Keratinocyte (primary cell): ENCODE measurements around the gene ELMO3. TPM values are rescaled to one million over a fixed set of nuclear protein-coding genes. Genes with fewer than 3 reads are reported as not detected.

Experiments
- DNase-seq: peaks from one replicate; pipeline ENCODE4 v3.0.0-alpha.2; 2011; ENCODE audit warnings: low read depth, missing footprints, low spot score
- FAIRE-seq: peaks from 2 replicates; lab custom pipeline; 2011; peaks lifted over from hg19 to GRCh38; lab: Jason Lieb, UNC
- H2AFZ ChIP-seq: 2 replicates; pipeline ENCODE4 v1.6.0; 2012; ENCODE audit warnings: low read length, control low read depth, inconsistent platforms; ENCODE audit not compliant: control insufficient read depth
- H3K27ac ChIP-seq: 2 replicates; pipeline ENCODE4 v1.5.1; 2011; ENCODE audit warnings: low read length; ENCODE audit not compliant: control insufficient read depth, insufficient read depth
- H3K27me3 ChIP-seq: 3 replicates; pipeline ENCODE4 v1.6.0; 2011; ENCODE audit warnings: low read length; ENCODE audit not compliant: control insufficient read depth, insufficient read depth; ENCODE audit errors: extremely low read depth
- H3K36me3 ChIP-seq, 2 experiments: 2 replicates in 1 of 2; 3 replicates in 1 of 2; pipeline ENCODE4 v1.5.1; 2011; ENCODE audit warnings: low read length in 2 of 2, mild to moderate bottlenecking in 1 of 2; ENCODE audit not compliant: control insufficient read depth in 2 of 2, insufficient read depth in 2 of 2; ENCODE audit errors: extremely low read depth in 1 of 2
- H3K4me1 ChIP-seq: 3 replicates; pipeline ENCODE4 v1.5.1; 2011; ENCODE audit warnings: low read length; ENCODE audit not compliant: control insufficient read depth, insufficient read depth; ENCODE audit errors: extremely low read depth
- H3K4me2 ChIP-seq: 3 replicates; pipeline ENCODE4 v1.6.0; 2011; ENCODE audit warnings: low read depth, low read length; ENCODE audit not compliant: control insufficient read depth, insufficient read depth; ENCODE audit errors: extremely low read depth
- H3K4me3 ChIP-seq, 3 experiments: fragments of 200-600 bp in 1 of 3; sonication (generic) in 1 of 3; 2 replicates in 2 of 3; 3 replicates in 1 of 3; pipeline ENCODE4 v1.5.1; 2011 to 2016; ENCODE audit warnings: low read length in 3 of 3, mild to moderate bottlenecking in 3 of 3, control low read depth in 2 of 3, inconsistent platforms in 1 of 3, low read depth in 1 of 3, mixed read lengths in 1 of 3, mixed run types in 1 of 3, moderate library complexity in 1 of 3; ENCODE audit not compliant: control insufficient read depth in 2 of 3, insufficient read depth in 2 of 3; ENCODE audit errors: extremely low read depth in 1 of 3
- H3K79me2 ChIP-seq: 2 replicates; pipeline ENCODE4 v1.6.0; 2012; ENCODE audit warnings: low read length; ENCODE audit not compliant: control insufficient read depth, insufficient read depth
- H3K9ac ChIP-seq: 3 replicates; pipeline ENCODE4 v1.6.0; 2011; ENCODE audit warnings: low read length; ENCODE audit not compliant: control insufficient read depth, insufficient read depth; ENCODE audit errors: extremely low read depth
- H3K9me1 ChIP-seq: 3 replicates; pipeline ENCODE4 v1.6.0; 2011; ENCODE audit warnings: low read length; ENCODE audit not compliant: control insufficient read depth, insufficient read depth; ENCODE audit errors: extremely low read depth
- H3K9me3 ChIP-seq: 2 replicates; pipeline ENCODE4 v1.5.1; 2012; ENCODE audit warnings: low read depth, low read length; ENCODE audit not compliant: control insufficient read depth
- H4K20me1 ChIP-seq: 3 replicates; pipeline ENCODE4 v1.6.0; 2011; ENCODE audit warnings: low read length; ENCODE audit not compliant: control insufficient read depth, insufficient read depth; ENCODE audit errors: extremely low read depth
- CTCF ChIP-seq, 3 experiments: IDR thresholded peaks in 1 of 3; conservative IDR thresholded peaks in 1 of 3; optimal IDR thresholded peaks in 1 of 3; 2 replicates in 2 of 3; 3 replicates in 1 of 3; pipeline versions ENCODE3 to v1.5.1; 2011; ENCODE audit warnings: low read length in 3 of 3, mild to moderate bottlenecking in 3 of 3, moderate library complexity in 2 of 3, control low read depth in 1 of 3, inconsistent platforms in 1 of 3; ENCODE audit not compliant: insufficient read depth in 2 of 3; ENCODE audit errors: extremely low read depth in 1 of 3
- EZH2 ChIP-seq: IDR thresholded peaks from one replicate; pipeline ENCODE4 v1.6.1; 2012; ENCODE audit warnings: inconsistent platforms, mild to moderate bottlenecking, low read length, moderate library complexity
- dilution Hi-C: fragments of 300-500 bp; cut with MboI; formaldehyde crosslinking; loops from one replicate; pipeline ENCODE4 v1.7.0; 2020; ENCODE audit warnings: low sequenced_read_pairs; ENCODE audit not compliant: extremely low pct_ligation_motif_present
- polyA plus RNA-seq, 5 experiments: library from polyadenylated mRNA; depleted of rRNA in 3 of 5; stranded (reverse) in 3 of 5; stranded (forward) in 1 of 5; unstranded in 1 of 5; fragments of >200 nt; gene quantifications; 1 replicate in 1 of 5; 2 replicates in 3 of 5; 3 replicates in 1 of 5; pipeline versions ENCODE4 v1.2.1 to v1.2.3, GENCODE V29; 2011 to 2012; ENCODE audit warnings: missing spikeins in 2 of 5, low read depth in 1 of 5, low replicate concordance in 1 of 5

Gene ELMO3
- polyA plus RNA-seq, 1 donor (not counting 4 experiments of a cell fraction or from before 2014, with no cell fraction given), result 21.0 TPM

GRCh38 chr16:67162506-67163163 is 36.3 kb upstream of the ELMO3 start:
- H3K79me2 ChIP-seq, result no peaks in the 10 kb centered on the region
- TF ChIP-seq EZH2 (no peak), CTCF (optimal IDR thresholded peaks at IDR 0.05 in 1 of 3, IDR thresholded peaks at IDR 0.05 in 1 of 3, conservative IDR thresholded peaks at IDR 0.05 in 1 of 3; ENCODE audit: extremely low read depth in 1 of 3, insufficient read depth in 2 of 3, low read length in 3 of 3) (no peak)
- H4K20me1 ChIP-seq, result no peaks in the 10 kb centered on the region
- H3K27me3 ChIP-seq, result peaks cover 7% of the 10 kb centered on the region
- H3K9ac ChIP-seq, result no peak overlapping the region
- H3K9me3 ChIP-seq, result no peaks in the 10 kb centered on the region
- no peak for DNase-seq
- H3K4me2 ChIP-seq, result peak overlapping the region; percentile 65
- dilution Hi-C loops, result no loop called here
- H3K4me1 ChIP-seq, result peaks cover 30% of the 10 kb centered on the region
- H3K9me1 ChIP-seq, result no peaks in the 10 kb centered on the region
- peak overlapping the region in 1 of 3 experiments; percentile 56 for H3K4me3 ChIP-seq
- H2AFZ ChIP-seq, result no peak overlapping the region
- no peaks in the 10 kb centered on the region for H3K36me3 ChIP-seq
- no peak overlapping the region for H3K27ac ChIP-seq
- FAIRE-seq, result no peak

- no peaks in the 10 kb centered on the region for H3K36me3 ChIP-seq
- TF ChIP-seq EZH2 (no peak), CTCF (optimal IDR thresholded peaks at IDR 0.05 in 1 of 3, IDR thresholded peaks at IDR 0.05 in 1 of 3, conservative IDR thresholded peaks at IDR 0.05 in 1 of 3; ENCODE audit: extremely low read depth in 1 of 3, insufficient read depth in 2 of 3, low read length in 3 of 3) (no peak)
- no peaks in the 10 kb centered on the region for H3K9me3 ChIP-seq
- H2AFZ ChIP-seq, result peak overlapping the region; percentile 36
- no peak overlapping the region for H3K9ac ChIP-seq
- H3K79me2 ChIP-seq, result no peaks in the 10 kb centered on the region
- no peak for FAIRE-seq
- H3K9me1 ChIP-seq, result no peaks in the 10 kb centered on the region
- H4K20me1 ChIP-seq, result no peaks in the 10 kb centered on the region
- dilution Hi-C loops, result no loop called here
- no peak for DNase-seq
- peaks cover 29% of the 10 kb centered on the region for H3K4me1 ChIP-seq
- peak overlapping the region in 2 of 3 experiments; percentile 16 to 56 for H3K4me3 ChIP-seq
- no peak overlapping the region for H3K27ac ChIP-seq
- H3K27me3 ChIP-seq, result peaks cover 7% of the 10 kb centered on the region
- H3K4me2 ChIP-seq, result peak overlapping the region; percentile 65
These were observed 35.5 kb upstream of the ELMO3 start for GRCh38 chr16:67163164-67163998.
